H1 (cell line): ENCODE results near the gene ERP44. TPM values are rescaled to one million over a fixed set of nuclear protein-coding genes. Genes with fewer than 3 reads are reported as not detected.

ENCODE experiments used
- CTCF ChIA-PET: fragments of 300-600 bp; sonication (Branson Sonifier 250); formaldehyde crosslinking; loops from one replicate; lab custom pipeline; 2021; ENCODE audit not compliant: partially characterized antibody; lab: Charles Lee
- POLR2A ChIA-PET: fragments of 300-600 bp; sonication (Branson Sonifier 250); formaldehyde crosslinking; loops from one replicate; lab custom pipeline; 2021; ENCODE audit warnings: inconsistent platforms; ENCODE audit not compliant: partially characterized antibody; lab: Charles Lee
- DNase-seq, 2 experiments: peaks; one replicate each; pipeline versions ENCODE4 v3.0.0 to v3.0.0-alpha.2; 2010 to 2022; ENCODE audit warnings: low spot score in 2 of 2, low read depth in 1 of 2, mixed read lengths in 1 of 2
- FAIRE-seq: peaks from 2 replicates; lab custom pipeline; 2011; peaks lifted over from hg19 to GRCh38; lab: Jason Lieb, UNC
- H2AFZ ChIP-seq: 2 replicates; pipeline ENCODE4 v1.8.1; 2012; ENCODE audit warnings: low read length, inconsistent platforms
- H2AK5ac ChIP-seq: 2 replicates; pipeline ENCODE4 v1.6.1; 2013; ENCODE audit warnings: low read depth, low read length
- H2BK120ac ChIP-seq: replicated peaks from 2 replicates; pipeline ENCODE3; 2013; ENCODE audit warnings: low read depth, low read length, inconsistent platforms
- H2BK12ac ChIP-seq: 2 replicates; pipeline ENCODE4 v1.6.1; 2013; ENCODE audit warnings: low read depth, low read length
- H2BK15ac ChIP-seq: 2 replicates; pipeline ENCODE4 v1.6.1; 2013; ENCODE audit warnings: low read length
- H2BK20ac ChIP-seq: 2 replicates; pipeline ENCODE4 v1.6.1; 2013; ENCODE audit warnings: low read length
- H2BK5ac ChIP-seq: 2 replicates; pipeline ENCODE4 v1.6.1; 2013; ENCODE audit warnings: low read depth, low read length
- H3K14ac ChIP-seq: 2 replicates; pipeline ENCODE4 v1.6.1; 2013; ENCODE audit warnings: inconsistent platforms; ENCODE audit not compliant: insufficient read length
- H3K18ac ChIP-seq: 2 replicates; pipeline ENCODE4 v1.6.1; 2013; ENCODE audit warnings: low read length; ENCODE audit errors: extremely low read depth
- H3K23ac ChIP-seq: 2 replicates; pipeline ENCODE4 v1.6.1; 2013; ENCODE audit warnings: inconsistent platforms; ENCODE audit not compliant: insufficient read length
- H3K23me2 ChIP-seq: 2 replicates; pipeline ENCODE4 v1.6.1; 2013; ENCODE audit warnings: low read depth, low read length
- H3K27ac ChIP-seq: 2 replicates; pipeline ENCODE4 v1.6.1; 2011; ENCODE audit warnings: low read depth, low read length, inconsistent platforms
- H3K27me3 ChIP-seq, 4 experiments: replicated peaks in 1 of 4; 1 replicate in 1 of 4; 2 replicates in 3 of 4; pipeline versions ENCODE4 v1.6.1 to v1.8.1; 2011 to 2013; ENCODE audit warnings: low read length in 3 of 4, mild to moderate bottlenecking in 3 of 4, inconsistent platforms in 2 of 4, mixed read lengths in 2 of 4, moderate library complexity in 1 of 4; ENCODE audit not compliant: control insufficient read depth in 3 of 4, insufficient read depth in 3 of 4; ENCODE audit errors: extremely low read depth in 1 of 4
- H3K36me3 ChIP-seq, 4 experiments: 2 replicates each; pipeline versions ENCODE4 v1.6.1 to v1.8.1; 2011 to 2013; ENCODE audit warnings: mild to moderate bottlenecking in 4 of 4, low read length in 3 of 4, moderate library complexity in 2 of 4, control low read depth in 1 of 4, inconsistent platforms in 1 of 4; ENCODE audit not compliant: insufficient read depth in 4 of 4, control insufficient read depth in 2 of 4
- H3K4ac ChIP-seq: replicated peaks from 2 replicates; pipeline ENCODE3; 2013; ENCODE audit warnings: low read length, low read depth, mixed read lengths, inconsistent platforms; ENCODE audit not compliant: insufficient read length
- H3K4me1 ChIP-seq, 4 experiments: replicated peaks in 1 of 4; 1 replicate in 1 of 4; 2 replicates in 3 of 4; pipeline versions ENCODE4 v1.6.1 to v1.8.1; 2011 to 2013; ENCODE audit warnings: low read length in 3 of 4, inconsistent platforms in 2 of 4, mixed read lengths in 1 of 4; ENCODE audit not compliant: insufficient read depth in 4 of 4, control insufficient read depth in 3 of 4
- H3K4me2 ChIP-seq, 2 experiments: 2 replicates each; pipeline versions ENCODE4 v1.6.1 to v1.8.1; 2011 to 2013; ENCODE audit warnings: low read depth in 2 of 2, low read length in 2 of 2, control low read depth in 1 of 2, inconsistent platforms in 1 of 2, mild to moderate bottlenecking in 1 of 2; ENCODE audit not compliant: insufficient read depth in 1 of 2
- H3K4me3 ChIP-seq, 4 experiments: fragments of 200-600, 300-600 bp in 1 of 4; sonication (generic), shearing (Covaris generic), sonication (Bioruptor Twin) in 1 of 4; 2 replicates each; pipeline versions ENCODE4 v1.5.1 to v1.8.1; 2011 to 2016; ENCODE audit warnings: low read length in 4 of 4, low read depth in 3 of 4, control low read depth in 2 of 4, inconsistent platforms in 2 of 4, mild to moderate bottlenecking in 2 of 4, mixed read lengths in 1 of 4, moderate library complexity in 1 of 4; ENCODE audit not compliant: insufficient read depth in 2 of 4; ENCODE audit errors: extremely low read depth in 1 of 4
- H3K56ac ChIP-seq: replicated peaks from 2 replicates; pipeline ENCODE3; 2013; ENCODE audit warnings: low read depth, mild to moderate bottlenecking, mixed read lengths, low read length, inconsistent platforms; ENCODE audit not compliant: insufficient read length
- H3K79me1 ChIP-seq: 2 replicates; pipeline ENCODE4 v1.6.1; 2013; ENCODE audit warnings: low read depth, low read length, control low read depth
- H3K79me2 ChIP-seq, 2 experiments: 2 replicates each; pipeline versions ENCODE4 v1.6.1 to v1.8.1; 2012 to 2013; ENCODE audit warnings: low read length in 2 of 2, mild to moderate bottlenecking in 2 of 2, inconsistent platforms in 1 of 2; ENCODE audit not compliant: insufficient read depth in 2 of 2, control insufficient read depth in 1 of 2
- H3K9ac ChIP-seq, 4 experiments: replicated peaks in 1 of 4; 1 replicate in 1 of 4; 2 replicates in 3 of 4; pipeline versions ENCODE4 v1.6.1 to v1.8.1; 2011 to 2013; ENCODE audit warnings: low read depth in 3 of 4, low read length in 3 of 4, control low read depth in 2 of 4, mild to moderate bottlenecking in 2 of 4, moderate library complexity in 2 of 4, inconsistent platforms in 1 of 4; ENCODE audit errors: extremely low read depth in 1 of 4
- H3K9me3 ChIP-seq, 2 experiments: 2 replicates each; pipeline versions ENCODE4 v1.6.1 to v1.8.1; 2012 to 2013; ENCODE audit warnings: mild to moderate bottlenecking in 2 of 2, moderate library complexity in 2 of 2, control low read depth in 1 of 2, inconsistent platforms in 1 of 2, low read depth in 1 of 2, low read length in 1 of 2, mixed read lengths in 1 of 2; ENCODE audit not compliant: insufficient read depth in 2 of 2
- H4K20me1 ChIP-seq, 2 experiments: replicated peaks in 1 of 2; 2 replicates each; pipeline versions ENCODE3 to v1.8.1; 2011 to 2013; ENCODE audit warnings: inconsistent platforms in 2 of 2, low read length in 2 of 2, mild to moderate bottlenecking in 1 of 2; ENCODE audit not compliant: insufficient read depth in 2 of 2, control insufficient read depth in 1 of 2
- H4K5ac ChIP-seq: 2 replicates; pipeline ENCODE4 v1.6.1; 2013; ENCODE audit warnings: low read length, low read depth, mixed read lengths, inconsistent platforms; ENCODE audit not compliant: insufficient read length
- H4K8ac ChIP-seq: 2 replicates; pipeline ENCODE4 v1.8.0; 2013; ENCODE audit warnings: mild to moderate bottlenecking, moderate library complexity, low read length, inconsistent platforms; ENCODE audit not compliant: insufficient read depth; ENCODE audit errors: extremely low read depth
- H4K91ac ChIP-seq: replicated peaks from 2 replicates; pipeline ENCODE3; 2013; ENCODE audit warnings: low read length, mixed read lengths, inconsistent platforms; ENCODE audit not compliant: insufficient read length
- CTCF ChIP-seq, 3 experiments: IDR thresholded peaks; 1 replicate in 2 of 3; 2 replicates in 1 of 3; pipeline versions ENCODE4 v1.5.1 to v1.6.1; 2011; ENCODE audit warnings: low read length in 3 of 3, mild to moderate bottlenecking in 3 of 3, inconsistent platforms in 2 of 3, low read depth in 1 of 3, moderate library complexity in 1 of 3; ENCODE audit not compliant: insufficient read depth in 1 of 3; ENCODE audit errors: control extremely low read depth in 1 of 3
- E2F6 ChIP-seq: IDR thresholded peaks from 2 replicates; pipeline ENCODE4 v1.6.1; 2012; ENCODE audit warnings: inconsistent platforms
- EGR1 ChIP-seq: IDR thresholded peaks from 2 replicates; pipeline ENCODE4 v1.6.1; 2011; ENCODE audit warnings: low read depth, low read length, borderline replicate concordance
- JUN ChIP-seq: IDR thresholded peaks from 2 replicates; pipeline ENCODE4 v1.6.1; 2011; ENCODE audit warnings: low read depth, mild to moderate bottlenecking, improper control_type of control experiment, low read length
- PHF8 ChIP-seq: fragments of 200-600 bp; sonication (generic); conservative IDR thresholded peaks from 2 replicates; pipeline ENCODE4 v1.7.1; 2012; ENCODE audit warnings: low read depth, mild to moderate bottlenecking, inconsistent platforms, low read length, moderate library complexity
- RNF2 ChIP-seq: fragments of 200-900, 300-1000 bp; sonication (generic); IDR thresholded peaks from 2 replicates; pipeline ENCODE4 v1.7.1; 2016; ENCODE audit warnings: borderline replicate concordance, low read depth, mild to moderate bottlenecking, antibody characterized with exemption, low read length; ENCODE audit not compliant: poor library complexity, severe bottlenecking; ENCODE audit errors: missing control alignments
- TBP ChIP-seq: IDR thresholded peaks from 2 replicates; pipeline ENCODE4 v1.6.1; 2011; ENCODE audit warnings: low read depth, low read length, improper control_type of control experiment
- WGBS, 2 experiments: shearing (Covaris generic) in 1 of 2; methylation state at CpG; one replicate each; pipeline versions ENCODE4 v1.1.6 to v1.1.7; 2013 to 2015; ENCODE audit warnings: low lambda C conversion rate in 2 of 2, mixed read lengths in 2 of 2, inconsistent platforms in 1 of 2, low coverage in 1 of 2, missing lambda C conversion rate in 1 of 2; ENCODE audit not compliant: insufficient replicate concordance in 2 of 2, insufficient coverage in 1 of 2, insufficient read length in 1 of 2; ENCODE audit errors: extremely low coverage in 1 of 2, missing lambda C conversion rate in 1 of 2; 5-methylcytosine and 5-hydroxymethylcytosine counted together
- polyA plus RNA-seq, 7 experiments: library from polyadenylated mRNA; depleted of rRNA in 3 of 7; stranded (reverse) in 5 of 7; unstranded in 2 of 7; fragments of >200 nt in 5 of 7; fragments of 200-250 nt in 2 of 7; gene quantifications; 1 replicate in 5 of 7; 2 replicates in 1 of 7; 4 replicates in 1 of 7; pipeline versions ENCODE4 v1.2.1 to v1.2.3, GENCODE V29; 2011 to 2013; ENCODE audit warnings: missing spikeins in 2 of 7, mixed read lengths in 2 of 7
- total RNA-seq: library from RNA; stranded (reverse); fragmentation: NEBNext Ultra II Directional; extraction: Animal tissue kit (Norgen Biotek cat#: 25700); gene quantifications from 2 replicates; pipeline ENCODE4 v1.2.1, GENCODE V29; 2021

Gene ERP44
- total and polyA plus RNA-seq, 2 of the 8 experiments (the other 6 are each of a cell fraction or from before 2014, with no cell fraction given), result 5.7 to 15.6 TPM

- no peak overlapping the region for H4K8ac ChIP-seq
- no peaks in the 10 kb centered on the region for H3K36me3 ChIP-seq
- no peak overlapping the region for H3K9ac ChIP-seq
- H2BK12ac ChIP-seq, result no peak overlapping the region
- no peak for TF ChIP-seq E2F6
- TF ChIP-seq CTCF (IDR thresholded peaks at IDR 0.05; ENCODE audit: control extremely low read depth in 1 of 3, insufficient read depth in 1 of 3, low read depth in 1 of 3, low read length in 3 of 3), result no peak
- TF ChIP-seq TBP, result no peak
- no peak for TF ChIP-seq PHF8
- TF ChIP-seq JUN, result no peak
- no peak for TF ChIP-seq RNF2
- no peak for TF ChIP-seq EGR1
- no peak overlapping the region for H3K4me2 ChIP-seq
- POLR2A ChIA-PET, result no interaction called here
- DNase-seq (no peak), FAIRE-seq (no peak)
- no peaks in the 10 kb centered on the region for H3K9me3 ChIP-seq
- H3K4me3 ChIP-seq, result no peak overlapping the region
- no peak overlapping the region for H2BK15ac ChIP-seq
- H4K20me1 ChIP-seq, result peaks cover 0 to 2% of the 10 kb centered on the region in 2 experiments
- H3K27me3 ChIP-seq, result no peaks in the 10 kb centered on the region
- H3K14ac ChIP-seq, result no peak overlapping the region
- H3K4ac ChIP-seq, result no peak overlapping the region
- WGBS, 2 experiments, result 83% methylated on average over 4 of the region's 4 CpGs; no CpG with 5 or more reads in 1 of the 2 experiments
- H3K56ac ChIP-seq, result no peak overlapping the region
- peaks cover 0 to 57% of the 10 kb centered on the region in 2 experiments; a peak in 2 of 4 replicates for H3K79me2 ChIP-seq
- H3K4me1 ChIP-seq, result peaks cover 0 to 6% (median 2%) of the 10 kb centered on the region in 4 experiments; a peak in 3 of 7 replicates
- no peak overlapping the region for H2BK20ac ChIP-seq
- H3K79me1 ChIP-seq, result no peaks in the 10 kb centered on the region
- H3K23me2 ChIP-seq, result no peaks in the 10 kb centered on the region
- H3K27ac ChIP-seq, result no peak overlapping the region
- H2BK120ac ChIP-seq, result no peak overlapping the region
- H4K91ac ChIP-seq, result no peak overlapping the region
- no peak overlapping the region for H2BK5ac ChIP-seq
- H2AK5ac ChIP-seq, result no peak overlapping the region
- CTCF ChIA-PET, result no interaction called here
- H3K18ac ChIP-seq, result no peak overlapping the region
- H4K5ac ChIP-seq, result no peak overlapping the region
- H3K23ac ChIP-seq, result no peak overlapping the region
- H2AFZ ChIP-seq, result no peak overlapping the region
Measured at GRCh38 chr9:100088202-100088601, 10.6 kb downstream of the ERP44 start.
